CD4-positive, alpha-beta T cell treated with Interleukin-6 at 100 ng/mL for 8 hours (primary cell): ENCODE data around the gene L1TD1.
"Not testable (repeated sequence)": the region's sequence is repeated elsewhere in the genome, so short reads cannot be mapped to it uniquely, and the experiment has no call there.

ENCODE experiments used
- DNase-seq: peaks from one replicate; pipeline ENCODE4 v3.0.0-alpha.2; 2020; ENCODE audit warnings: mixed read lengths, low spot score

The L1TD1 gene

GRCh38 chr1:62237950-62238374 lies 43.3 kb downstream of the L1TD1 start:
- no peak for DNase-seq

- no peak for DNase-seq
Measured at GRCh38 chr1:62238507-62238906, 43.9 kb downstream of the L1TD1 start.

DNA sequence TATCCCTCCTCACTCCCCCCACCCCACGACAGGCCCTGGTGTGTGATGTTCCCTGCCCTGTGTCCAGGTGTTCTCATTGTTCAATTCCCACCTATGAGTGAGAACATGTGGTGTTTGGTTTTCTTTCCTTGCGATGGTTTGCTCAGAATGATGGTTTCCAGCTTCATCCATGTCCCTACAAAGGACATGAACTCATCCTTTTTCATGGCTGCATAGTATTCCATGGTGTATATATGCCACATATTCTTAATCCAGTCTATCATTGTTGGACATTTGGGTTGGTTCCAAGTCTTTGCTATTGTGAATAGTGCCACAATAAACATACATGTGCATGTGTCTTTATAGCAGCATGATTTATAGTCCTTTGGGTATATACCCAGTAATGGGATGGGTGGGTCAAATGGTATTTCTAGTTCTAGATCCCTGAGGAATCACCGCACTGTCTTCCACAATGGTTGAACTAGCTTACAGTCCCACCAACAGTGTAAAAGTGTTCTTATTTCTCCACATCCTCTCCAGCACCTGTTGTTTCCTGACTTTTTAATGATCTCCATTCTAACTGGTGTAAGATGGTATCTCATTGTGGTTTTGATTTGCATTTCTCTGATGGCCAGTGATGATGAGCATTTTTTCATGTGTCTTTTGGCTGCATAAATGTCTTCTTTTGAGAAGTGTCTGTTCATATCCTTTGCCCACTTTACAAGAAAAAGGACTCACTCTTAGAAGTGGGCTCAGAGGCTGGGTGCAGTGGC lies 45.2 kb downstream of the L1TD1 start:
- DNase-seq = not testable (repeated sequence)

DNA sequence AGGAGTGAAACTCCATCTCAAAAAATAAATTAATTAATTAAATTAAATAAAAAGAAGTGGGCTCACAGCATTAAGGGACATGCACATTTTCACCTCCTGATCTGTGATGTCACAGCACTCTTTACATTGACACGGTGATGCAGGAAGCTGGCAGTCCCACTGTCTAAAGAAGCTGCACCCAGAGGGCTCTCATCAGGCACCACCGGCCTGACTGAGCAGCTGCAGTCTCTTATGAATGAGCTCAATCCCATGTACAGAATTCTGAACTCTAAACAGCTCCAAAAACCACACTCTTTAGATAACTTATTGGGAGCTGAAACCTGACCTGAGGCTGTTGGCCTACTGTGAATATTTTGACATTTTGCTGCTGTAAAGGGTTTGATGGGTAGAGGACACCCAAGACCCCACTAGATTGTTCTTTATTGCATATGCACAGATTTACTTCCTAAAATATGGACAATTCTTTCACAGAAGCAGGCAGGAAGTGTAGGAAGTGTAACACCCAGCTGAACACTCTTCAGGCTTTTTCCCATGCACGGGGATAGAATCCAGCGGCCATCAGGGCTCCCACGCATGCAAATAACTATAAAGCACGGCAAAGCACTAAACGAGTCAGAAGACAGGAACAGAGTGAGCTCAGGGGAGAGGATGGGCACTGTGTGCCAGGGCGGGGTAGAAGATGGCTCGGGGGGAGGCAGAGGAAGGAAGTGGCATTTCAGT lies 46.2 kb downstream of the L1TD1 start:
- DNase-seq = no peak

GRCh38 chr1:62241371-62242131 lies 46.9 kb downstream of the L1TD1 start:
- DNase-seq = no peak

- DNase-seq = not testable (repeated sequence)
Measured at GRCh38 chr1:62244380-62244779, 49.7 kb downstream of the L1TD1 start.

DNA sequence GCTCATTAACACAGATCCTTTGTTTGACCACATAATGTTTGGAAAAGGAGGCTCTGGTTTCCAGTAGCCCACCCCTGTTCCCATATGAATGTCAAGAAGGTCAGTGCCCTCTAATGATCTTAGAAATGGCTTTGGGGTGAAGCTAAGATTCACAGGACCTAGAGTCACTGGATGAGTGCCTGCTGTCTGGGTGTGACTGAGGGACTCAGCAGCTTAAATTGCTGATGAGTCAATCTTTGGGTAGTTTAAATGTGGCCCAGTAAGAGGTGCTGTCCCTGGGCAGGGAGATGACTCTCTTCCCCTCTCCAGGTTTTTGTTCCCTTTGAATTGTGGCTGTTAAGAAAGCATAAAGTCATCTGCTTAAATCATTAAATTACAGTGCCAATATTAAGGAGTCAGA lies 50.6 kb downstream of the L1TD1 start:
- no peak for DNase-seq

- DNase-seq = no peak
Measured at GRCh38 chr1:62247391-62248168, 52.9 kb downstream of the L1TD1 start.

DNA sequence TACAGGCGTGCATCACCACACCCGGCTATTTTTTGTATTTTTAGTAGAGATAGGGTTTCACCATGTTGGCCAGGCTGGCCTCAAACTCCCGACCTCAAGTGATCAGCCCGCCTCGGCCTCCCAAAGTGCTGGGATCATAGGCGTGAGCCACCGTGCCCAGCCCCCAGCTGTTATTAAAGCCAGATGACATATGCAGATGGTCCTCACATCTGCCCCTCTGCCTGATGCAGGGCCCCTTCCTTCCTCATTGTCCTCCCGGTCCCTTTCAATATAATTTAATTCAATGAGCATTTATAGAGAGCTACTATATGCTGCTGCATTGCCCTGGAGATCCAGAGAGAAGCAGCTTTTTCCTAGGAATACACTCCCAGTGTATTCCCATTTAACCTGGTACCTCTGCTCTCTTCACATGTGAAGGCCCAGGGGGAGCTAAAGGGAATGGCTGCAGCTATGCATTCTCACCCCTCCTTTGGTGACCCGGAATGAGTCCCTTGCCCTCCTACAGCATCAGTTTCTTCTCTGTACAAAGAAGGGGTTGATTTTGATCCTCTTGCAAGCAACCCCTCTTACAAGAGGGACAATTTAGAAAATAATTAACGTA lies 55.6 kb downstream of the L1TD1 start:
- no peak for DNase-seq

GRCh38 chr1:62259551-62259950 lies 64.9 kb downstream of the L1TD1 start:
- DNase-seq = no peak

GRCh38 chr1:62260688-62261087 lies 66.0 kb downstream of the L1TD1 start:
- no peak for DNase-seq
